IPS-18a (cell line): ENCODE measurements around the gene GPX1.
"Not testable (repeated sequence)": the region's sequence is repeated elsewhere in the genome, so short reads cannot be mapped to it uniquely, and the experiment has no call there.

Experiments used
- H3K27ac ChIP-seq: one replicate; pipeline ENCODE4 v1.5.1; 2013; ENCODE audit warnings: low read length
- H3K27me3 ChIP-seq: one replicate; pipeline ENCODE4 v1.6.1; 2013; ENCODE audit warnings: mild to moderate bottlenecking, low read length; ENCODE audit not compliant: control insufficient read depth, insufficient read depth
- H3K36me3 ChIP-seq: one replicate; pipeline ENCODE4 v1.6.1; 2013; ENCODE audit warnings: low read depth, low read length; ENCODE audit not compliant: control insufficient read depth
- H3K4me1 ChIP-seq: one replicate; pipeline ENCODE4 v1.6.1; 2013; ENCODE audit warnings: low read depth, low read length; ENCODE audit not compliant: control insufficient read depth
- H3K4me3 ChIP-seq: one replicate; pipeline ENCODE4 v1.5.1; 2013; ENCODE audit warnings: low read length
- H3K9ac ChIP-seq: one replicate; pipeline ENCODE4 v1.6.1; 2013; ENCODE audit warnings: mild to moderate bottlenecking, low read length, moderate library complexity
- H3K9me3 ChIP-seq: one replicate; pipeline ENCODE4 v1.6.1; 2013; ENCODE audit warnings: low read depth, low read length; ENCODE audit not compliant: control insufficient read depth

The GPX1 gene

GRCh38 chr3:49333916-49334633, 24.1 kb downstream of the GPX1 start:
- Histone ChIP-seq H3K27ac (no peak overlapping the region), H3K9me3 (no peaks in the 10 kb centered on the region), H3K9ac (no peak overlapping the region), H3K4me1 (peaks cover 1% of the 10 kb centered on the region), H3K36me3 (peaks cover 29% of the 10 kb centered on the region), H3K27me3 (no peaks in the 10 kb centered on the region), H3K4me3 (no peak overlapping the region)

- no peaks in the 10 kb centered on the region for H3K27me3 ChIP-seq
- peaks cover 29% of the 10 kb centered on the region for H3K36me3 ChIP-seq
- H3K9ac ChIP-seq = no peak overlapping the region
- no peak overlapping the region for H3K4me3 ChIP-seq
- no peaks in the 10 kb centered on the region for H3K9me3 ChIP-seq
- H3K27ac ChIP-seq = no peak overlapping the region
- no peaks in the 10 kb centered on the region for H3K4me1 ChIP-seq
Measured at GRCh38 chr3:49333091-49333490, 25.1 kb downstream of the GPX1 start.

- Histone ChIP-seq H3K27ac (no peak overlapping the region), H3K36me3 (peaks cover 31% of the 10 kb centered on the region), H3K9me3 (no peaks in the 10 kb centered on the region)
Measured at GRCh38 chr3:49329186-49329585, 29.0 kb downstream of the GPX1 start.

GRCh38 chr3:49328350-49328749, 29.8 kb downstream of the GPX1 start:
- not testable (repeated sequence) for H3K27ac ChIP-seq, H3K4me1 ChIP-seq, H3K27me3 ChIP-seq, H3K4me3 ChIP-seq, H3K9ac ChIP-seq, H3K9me3 ChIP-seq
- peaks cover 31% of the 10 kb centered on the region for H3K36me3 ChIP-seq

More at GRCh38 chr3:49329186-49329585, 29.0 kb downstream of the GPX1 start:
- no peak overlapping the region for H3K9ac ChIP-seq
- H3K27me3 ChIP-seq = no peaks in the 10 kb centered on the region
- no peak overlapping the region for H3K4me3 ChIP-seq
- no peaks in the 10 kb centered on the region for H3K4me1 ChIP-seq

- Histone ChIP-seq H3K27me3 (no peaks in the 10 kb centered on the region), H3K36me3 (peaks cover 26% of the 10 kb centered on the region)
Measured at GRCh38 chr3:49327485-49327884, 30.7 kb downstream of the GPX1 start.

GRCh38 chr3:49324768-49325167, 33.4 kb downstream of the GPX1 start:
- H3K27me3 ChIP-seq = no peaks in the 10 kb centered on the region
- no peaks in the 10 kb centered on the region for H3K4me1 ChIP-seq
- H3K27ac ChIP-seq = no peak overlapping the region
- no peaks in the 10 kb centered on the region for H3K9me3 ChIP-seq
- peaks cover 40% of the 10 kb centered on the region for H3K36me3 ChIP-seq
- H3K9ac ChIP-seq = no peak overlapping the region
- no peak overlapping the region for H3K4me3 ChIP-seq

More at GRCh38 chr3:49327485-49327884, 30.7 kb downstream of the GPX1 start:
- H3K27ac ChIP-seq = no peak overlapping the region
- H3K9me3 ChIP-seq = no peaks in the 10 kb centered on the region
- H3K4me1 ChIP-seq = no peaks in the 10 kb centered on the region
- H3K9ac ChIP-seq = no peak overlapping the region
- H3K4me3 ChIP-seq = no peak overlapping the region

- H3K4me3 ChIP-seq = no peak overlapping the region
- H3K27me3 ChIP-seq = no peaks in the 10 kb centered on the region
- H3K4me1 ChIP-seq = no peaks in the 10 kb centered on the region
- H3K36me3 ChIP-seq = peaks cover 15% of the 10 kb centered on the region
- no peak overlapping the region for H3K27ac ChIP-seq
- no peaks in the 10 kb centered on the region for H3K9me3 ChIP-seq
- no peak overlapping the region for H3K9ac ChIP-seq
Measured at GRCh38 chr3:49316696-49317457, 41.3 kb downstream of the GPX1 start.

GRCh38 chr3:49313896-49314688, 44.1 kb downstream of the GPX1 start:
- Histone ChIP-seq H3K9ac (no peak overlapping the region), H3K4me1 (no peaks in the 10 kb centered on the region), H3K4me3 (no peak overlapping the region), H3K27ac (no peak overlapping the region), H3K27me3 (no peaks in the 10 kb centered on the region), H3K36me3 (peaks cover 12% of the 10 kb centered on the region), H3K9me3 (no peaks in the 10 kb centered on the region)

GRCh38 chr3:49311283-49311682, 46.9 kb downstream of the GPX1 start:
- H3K4me3 ChIP-seq = no peak overlapping the region
- H3K36me3 ChIP-seq = peaks cover 6% of the 10 kb centered on the region
- H3K4me1 ChIP-seq = no peaks in the 10 kb centered on the region
- H3K27me3 ChIP-seq = no peaks in the 10 kb centered on the region
- H3K27ac ChIP-seq = no peak overlapping the region
- H3K9ac ChIP-seq = no peak overlapping the region
- H3K9me3 ChIP-seq = no peaks in the 10 kb centered on the region

- Histone ChIP-seq H3K27me3 (no peaks in the 10 kb centered on the region), H3K4me3 (no peak overlapping the region), H3K4me1 (no peaks in the 10 kb centered on the region), H3K9ac (no peak overlapping the region), H3K9me3 (no peaks in the 10 kb centered on the region), H3K36me3 (peaks cover 8% of the 10 kb centered on the region), H3K27ac (no peak overlapping the region)
Measured at GRCh38 chr3:49310677-49311076, 47.5 kb downstream of the GPX1 start.
